MG63 (cell line): ENCODE results near the gene TTC5. TPM values are rescaled to one million over a fixed set of nuclear protein-coding genes. Genes with fewer than 3 reads are reported as not detected.
"Not testable (repeated sequence)": the region's sequence is repeated elsewhere in the genome, so short reads cannot be mapped to it uniquely, and the experiment has no call there.

Experiments
- DNase-seq: peaks from one replicate; pipeline ENCODE4 v3.0.0-alpha.2; 2020
- H3K27me3 ChIP-seq: fragments of 250-450 bp; sonication (Bioruptor Pico); 2 replicates; pipeline ENCODE4 v1.5.1; 2020; ENCODE audit warnings: mild to moderate bottlenecking, moderate library complexity
- H3K36me3 ChIP-seq: fragments of 250-450 bp; sonication (Bioruptor Pico); 2 replicates; pipeline ENCODE4 v1.5.1; 2020; ENCODE audit warnings: mild to moderate bottlenecking, moderate library complexity
- H3K4me3 ChIP-seq: fragments of 250-450 bp; sonication (Bioruptor Pico); 2 replicates; pipeline ENCODE4 v1.5.1; 2020; ENCODE audit warnings: mild to moderate bottlenecking, moderate library complexity
- H3K9me3 ChIP-seq: fragments of 250-450 bp; sonication (Bioruptor Pico); 2 replicates; pipeline ENCODE4 v1.5.1; 2020; ENCODE audit warnings: mild to moderate bottlenecking, moderate library complexity
- total RNA-seq: library from RNA; depleted of rRNA; stranded (reverse); fragments of >200 nt; shearing (Covaris generic); gene quantifications from 2 replicates; pipeline ENCODE4 v1.2.3, GENCODE V29; 2014; ENCODE audit warnings: low replicate concordance

TTC5 gene
- total RNA-seq, 1 experiment from 2014 or later, result 12.6 TPM

GRCh38 chr14:20327005-20327869 is 21.5 kb upstream of the TTC5 start:
- no peak for DNase-seq

GRCh38 chr14:20317720-20318119 is 12.0 kb upstream of the TTC5 start:
- Histone ChIP-seq H3K4me3 (no peak overlapping the region), H3K27me3 (no peaks in the 10 kb centered on the region), H3K36me3 (peaks cover 56% of the 10 kb centered on the region)

More at GRCh38 chr14:20327005-20327869, 21.5 kb upstream of the TTC5 start:
- Histone ChIP-seq H3K27me3 (no peaks in the 10 kb centered on the region), H3K4me3 (no peak overlapping the region), H3K36me3 (peaks cover 43% of the 10 kb centered on the region), H3K9me3 (no peaks in the 10 kb centered on the region)

GRCh38 chr14:20314026-20314425 is 8.3 kb upstream of the TTC5 start:
- Histone ChIP-seq H3K4me3 (no peak overlapping the region), H3K36me3 (peaks cover 48% of the 10 kb centered on the region), H3K9me3 (no peaks in the 10 kb centered on the region), H3K27me3 (no peaks in the 10 kb centered on the region)
- DNase-seq, result no peak

More at GRCh38 chr14:20317720-20318119, 12.0 kb upstream of the TTC5 start:
- no peaks in the 10 kb centered on the region for H3K9me3 ChIP-seq
- DNase-seq, result no peak

- H3K9me3 ChIP-seq, result no peaks in the 10 kb centered on the region
- no peaks in the 10 kb centered on the region; the same call in none of the 2 replicates for H3K36me3 ChIP-seq
- H3K27me3 ChIP-seq, result no peaks in the 10 kb centered on the region
- peak overlapping the region; percentile 72 for H3K4me3 ChIP-seq
- DNase-seq, result no peak
Observed at GRCh38 chr14:20306079-20306423, 300 bp upstream of the TTC5 start.

GRCh38 chr14:20302042-20302755 is 3.6 kb downstream of the TTC5 start:
- no peaks in the 10 kb centered on the region for H3K27me3 ChIP-seq
- peak; percentile 2 for DNase-seq
- H3K4me3 ChIP-seq, result no peak overlapping the region
- no peaks in the 10 kb centered on the region for H3K9me3 ChIP-seq
- H3K36me3 ChIP-seq, result peaks cover 2% of the 10 kb centered on the region

GRCh38 chr14:20295067-20295466 is 10.7 kb downstream of the TTC5 start:
- H3K4me3 ChIP-seq, result no peak overlapping the region
- H3K27me3 ChIP-seq, result no peaks in the 10 kb centered on the region
- no peak for DNase-seq
- H3K36me3 ChIP-seq, result peaks cover 13% of the 10 kb centered on the region
- no peaks in the 10 kb centered on the region for H3K9me3 ChIP-seq

- Histone ChIP-seq H3K9me3 (no peaks in the 10 kb centered on the region), H3K27me3 (no peaks in the 10 kb centered on the region), H3K36me3 (peaks cover 13% of the 10 kb centered on the region), H3K4me3 (no peak overlapping the region)
- no peak for DNase-seq
Observed at GRCh38 chr14:20294636-20295035, 11.1 kb downstream of the TTC5 start.

GRCh38 chr14:20281998-20282397 is 23.8 kb downstream of the TTC5 start:
- H3K4me3 ChIP-seq, DNase-seq, H3K27me3 ChIP-seq, H3K36me3 ChIP-seq, H3K9me3 ChIP-seq: not testable (repeated sequence)

- not testable (repeated sequence) for H3K9me3 ChIP-seq
Observed at GRCh38 chr14:20280265-20280664, 25.5 kb downstream of the TTC5 start.

GRCh38 chr14:20278414-20278813 is 27.3 kb downstream of the TTC5 start:
- no peak for DNase-seq
- Histone ChIP-seq H3K36me3 (no peaks in the 10 kb centered on the region; the same call in 1 of the 2 replicates), H3K4me3 (no peak overlapping the region), H3K27me3 (no peaks in the 10 kb centered on the region), H3K9me3 (no peaks in the 10 kb centered on the region; the same call in 1 of the 2 replicates)

More at GRCh38 chr14:20280265-20280664, 25.5 kb downstream of the TTC5 start:
- H3K4me3 ChIP-seq, H3K36me3 ChIP-seq, DNase-seq, H3K27me3 ChIP-seq: not testable (repeated sequence)

- Histone ChIP-seq H3K9me3 (no peaks in the 10 kb centered on the region; the same call in 1 of the 2 replicates), H3K4me3 (no peak overlapping the region), H3K36me3 (no peaks in the 10 kb centered on the region; the same call in 1 of the 2 replicates), H3K27me3 (no peaks in the 10 kb centered on the region)
- no peak for DNase-seq
Observed at GRCh38 chr14:20277409-20277808, 28.3 kb downstream of the TTC5 start.

GRCh38 chr14:20274062-20274461 is 31.7 kb downstream of the TTC5 start:
- no peaks in the 10 kb centered on the region; the same call in 1 of the 2 replicates for H3K9me3 ChIP-seq
- DNase-seq, result no peak
- H3K27me3 ChIP-seq, result no peaks in the 10 kb centered on the region
- H3K36me3 ChIP-seq, result no peaks in the 10 kb centered on the region; the same call in 1 of the 2 replicates
- H3K4me3 ChIP-seq, result no peak overlapping the region

- H3K4me3 ChIP-seq, H3K36me3 ChIP-seq, DNase-seq, H3K27me3 ChIP-seq, H3K9me3 ChIP-seq: not testable (repeated sequence)
Observed at GRCh38 chr14:20264361-20264760, 41.4 kb downstream of the TTC5 start.

- Histone ChIP-seq H3K4me3 (no peak overlapping the region), H3K36me3 (no peaks in the 10 kb centered on the region), H3K27me3 (no peaks in the 10 kb centered on the region), H3K9me3 (no peaks in the 10 kb centered on the region)
- DNase-seq, result peak; percentile 84
Observed at GRCh38 chr14:20262642-20263128, 43.1 kb downstream of the TTC5 start.

- H3K36me3 ChIP-seq, result no peaks in the 10 kb centered on the region
- DNase-seq, result no peak
- H3K9me3 ChIP-seq, result no peaks in the 10 kb centered on the region
- no peaks in the 10 kb centered on the region for H3K27me3 ChIP-seq
- no peak overlapping the region for H3K4me3 ChIP-seq
Observed at GRCh38 chr14:20247646-20248246, 58.0 kb downstream of the TTC5 start.
